Measurements from ENCODE around the gene ZBTB7C. TPM values are rescaled to one million over a fixed set of nuclear protein-coding genes. Genes with fewer than 3 reads are reported as not detected.

Gene ZBTB7C
- polyA plus RNA-seq, 1 donor = 12.8 TPM

DNA sequence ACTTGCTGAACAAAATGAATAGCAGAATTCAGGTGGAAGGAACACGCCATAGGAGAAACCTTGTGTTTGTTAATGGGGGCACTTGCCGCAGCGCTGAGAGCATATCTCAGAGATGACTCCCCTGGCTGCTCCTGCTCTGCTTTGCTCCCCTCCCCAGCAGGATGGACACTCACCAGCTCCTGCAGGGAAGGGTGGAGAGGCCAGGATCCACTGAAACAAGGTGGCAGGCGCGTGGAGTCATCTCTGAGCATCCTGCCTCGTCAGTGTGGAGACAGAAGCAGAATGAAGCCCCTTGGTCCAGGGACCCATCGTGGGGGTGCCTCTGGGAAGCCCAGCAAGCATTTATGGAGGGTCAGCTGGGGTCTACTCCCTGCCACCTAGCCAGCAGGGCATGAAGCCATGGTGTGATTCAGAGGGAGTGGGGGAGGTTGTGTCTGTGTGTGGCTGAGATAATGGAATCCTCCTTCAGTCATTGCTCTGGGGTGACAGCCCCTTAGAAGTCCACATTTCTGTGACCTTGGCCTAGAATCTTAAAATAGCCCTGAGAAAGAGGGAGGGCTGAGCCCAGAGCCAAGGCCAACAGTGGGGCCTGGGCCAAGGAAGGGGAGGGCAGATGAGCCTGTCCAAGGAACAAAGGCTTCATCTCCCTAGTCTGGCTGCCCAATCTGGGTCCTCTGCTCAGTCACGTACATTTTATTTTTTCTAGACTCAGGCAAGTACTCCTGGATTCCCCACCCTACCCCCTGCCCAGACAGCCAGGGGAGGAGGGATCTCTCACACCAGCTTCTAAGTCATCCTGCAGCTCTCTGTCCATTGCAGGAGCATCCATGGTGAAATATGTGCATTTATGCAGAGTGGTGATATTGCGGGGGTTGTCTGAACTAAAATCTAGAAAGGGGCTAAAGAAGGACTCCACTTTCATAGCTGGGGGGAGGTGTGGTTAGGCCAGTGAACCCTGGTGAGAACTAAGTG, 215.4 kb downstream of the ZBTB7C start:
- DNase-seq = no peak

DNA sequence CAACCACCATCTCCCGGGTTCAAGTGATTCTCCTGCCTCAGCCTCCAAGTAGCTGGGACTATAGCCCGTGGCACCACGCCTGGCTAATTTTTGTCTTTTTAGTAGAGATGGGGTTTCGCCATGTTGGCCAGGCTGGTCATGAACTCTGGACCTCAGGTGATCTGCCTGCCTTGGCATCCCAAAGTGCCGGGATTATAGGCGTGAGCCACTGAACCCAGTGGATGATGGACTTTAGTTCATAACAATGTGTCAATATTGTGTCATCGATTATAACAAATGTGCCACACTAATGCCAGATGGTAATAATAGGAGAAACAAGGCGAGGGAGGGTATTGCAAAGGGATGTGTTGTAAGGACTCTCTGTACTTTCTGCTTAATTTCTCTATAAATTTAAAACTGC, 216.6 kb downstream of the ZBTB7C start:
- no peak for DNase-seq

DNA sequence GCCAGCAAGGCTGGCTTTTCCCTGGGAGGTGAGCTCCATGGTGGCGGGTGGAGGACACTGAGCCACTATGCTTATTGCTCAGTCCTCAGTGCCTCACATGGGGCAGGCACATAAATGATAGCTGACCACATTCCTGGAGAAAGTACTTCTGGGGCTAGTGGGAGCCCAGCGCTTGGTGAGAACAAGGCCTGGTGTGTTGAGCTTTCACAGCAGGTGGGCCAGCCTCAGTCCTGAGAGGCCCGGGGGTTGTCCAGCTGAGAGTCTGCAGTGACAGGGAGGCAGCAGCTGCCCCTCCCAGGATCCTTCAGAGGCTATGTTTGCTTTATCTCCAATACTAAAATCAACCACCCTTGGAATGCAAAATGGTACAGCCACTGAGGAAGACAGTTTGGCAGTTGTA, 217.7 kb downstream of the ZBTB7C start:
- no peak for DNase-seq

GRCh38 chr18:48190994-48191393, 218.2 kb downstream of the ZBTB7C start:
- DNase-seq = no peak

DNA sequence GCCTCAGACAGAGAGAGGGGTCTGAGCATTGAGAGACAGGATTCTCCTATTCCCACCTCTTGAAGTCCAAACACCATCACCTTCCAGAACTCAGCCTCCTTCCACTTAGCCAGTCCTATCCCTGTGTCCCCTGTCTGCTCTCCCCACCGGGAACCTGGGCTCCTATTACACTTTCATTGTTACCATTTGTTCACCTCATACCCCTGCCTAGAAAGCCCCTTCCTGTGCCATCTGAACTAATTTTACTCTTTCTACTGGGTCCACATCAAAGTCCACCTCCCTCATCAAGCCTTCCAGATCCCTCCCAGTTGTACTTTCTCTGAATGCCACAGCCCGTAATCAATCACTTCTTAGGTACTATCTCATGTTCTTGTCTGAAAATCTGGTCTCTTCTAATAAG, 220.6 kb downstream of the ZBTB7C start:
- DNase-seq = no peak

- no peak for DNase-seq
Observed at GRCh38 chr18:48186861-48187260, 222.3 kb downstream of the ZBTB7C start.

- peak; percentile 57 for DNase-seq
Observed at GRCh38 chr18:48186131-48186766, 222.9 kb downstream of the ZBTB7C start.

DNA sequence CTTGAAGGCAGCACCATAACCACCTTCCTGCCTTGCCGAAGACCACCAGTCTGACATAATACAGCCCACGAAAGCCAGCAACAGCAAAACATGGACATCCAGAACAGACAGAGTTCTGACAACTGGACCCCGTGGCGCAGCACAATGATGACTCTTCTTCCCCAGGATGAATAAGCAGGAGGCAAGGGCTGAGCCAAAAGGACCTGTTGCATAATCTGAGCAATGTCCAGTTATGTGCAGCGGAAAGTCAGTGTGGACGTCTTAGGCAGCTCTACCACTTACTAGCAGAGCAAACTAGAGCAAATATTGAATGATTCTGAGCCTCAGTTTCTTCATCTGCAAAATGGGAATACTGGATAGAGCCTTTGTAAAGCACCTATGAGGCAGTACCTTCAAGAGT, 225.1 kb downstream of the ZBTB7C start:
- DNase-seq = no peak

DNA sequence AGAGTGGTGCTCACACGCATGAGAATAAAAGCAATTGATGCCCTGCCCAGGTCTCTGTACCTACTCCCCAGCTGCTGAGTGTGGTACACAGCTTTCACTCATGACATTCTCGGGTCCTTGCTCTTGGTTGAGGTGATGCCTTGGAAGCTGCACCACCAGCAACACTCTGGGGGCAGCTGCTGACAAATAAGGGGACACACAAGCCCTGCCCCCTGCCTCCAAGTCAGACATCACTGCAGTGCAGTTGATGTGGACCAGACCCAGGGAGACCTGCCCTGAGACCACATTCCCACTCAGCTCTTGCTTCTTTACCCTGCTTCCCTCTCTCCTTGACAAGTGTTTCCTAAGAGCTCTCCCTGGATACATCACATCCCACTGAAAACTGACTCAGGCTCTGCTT, 225.6 kb downstream of the ZBTB7C start:
- no peak for DNase-seq

GRCh38 chr18:48182779-48183178, 226.4 kb downstream of the ZBTB7C start:
- DNase-seq = no peak

DNA sequence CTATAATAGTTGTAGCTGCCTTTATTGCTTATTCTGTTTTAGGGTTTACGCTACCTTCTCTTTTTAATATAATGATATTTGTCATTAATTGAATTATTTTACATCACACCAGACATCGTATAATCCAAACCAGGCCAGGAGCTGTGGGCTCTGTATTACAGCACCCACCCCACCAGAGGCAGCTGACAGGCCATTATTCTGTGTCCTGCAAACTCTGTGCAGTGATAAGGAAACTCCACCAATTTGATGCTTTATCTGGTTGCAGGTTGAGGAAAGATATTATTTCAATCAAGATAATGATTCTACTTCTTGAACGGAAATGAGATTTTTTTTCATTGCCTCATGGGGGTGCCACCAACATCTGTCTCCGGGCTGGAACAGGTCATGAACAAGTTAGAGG, 227.3 kb downstream of the ZBTB7C start:
- DNase-seq = no peak

GRCh38 chr18:48181087-48181823, 227.9 kb downstream of the ZBTB7C start:
- no peak for DNase-seq

DNA sequence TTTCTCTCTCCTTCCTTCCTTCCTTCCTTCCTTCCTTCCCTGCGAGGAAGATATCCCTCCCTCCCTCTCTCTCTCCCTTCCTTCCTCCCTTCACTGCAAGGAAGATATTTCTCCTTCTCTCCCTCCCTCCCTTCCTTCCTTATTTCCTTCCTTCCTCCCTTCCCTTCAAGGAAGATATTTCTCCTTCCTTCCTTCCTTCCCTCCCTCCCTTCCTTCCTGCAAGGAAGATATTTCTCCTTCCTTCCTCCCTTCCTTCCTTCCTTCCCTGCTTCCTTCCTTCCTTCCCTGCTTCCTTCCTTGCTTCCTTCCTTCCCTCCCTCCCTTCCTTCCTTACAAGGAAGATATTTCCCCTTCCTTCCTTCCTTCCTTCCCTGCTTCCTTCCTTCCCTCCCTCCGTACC, 229.5 kb downstream of the ZBTB7C start:
- no peak for DNase-seq

DNA sequence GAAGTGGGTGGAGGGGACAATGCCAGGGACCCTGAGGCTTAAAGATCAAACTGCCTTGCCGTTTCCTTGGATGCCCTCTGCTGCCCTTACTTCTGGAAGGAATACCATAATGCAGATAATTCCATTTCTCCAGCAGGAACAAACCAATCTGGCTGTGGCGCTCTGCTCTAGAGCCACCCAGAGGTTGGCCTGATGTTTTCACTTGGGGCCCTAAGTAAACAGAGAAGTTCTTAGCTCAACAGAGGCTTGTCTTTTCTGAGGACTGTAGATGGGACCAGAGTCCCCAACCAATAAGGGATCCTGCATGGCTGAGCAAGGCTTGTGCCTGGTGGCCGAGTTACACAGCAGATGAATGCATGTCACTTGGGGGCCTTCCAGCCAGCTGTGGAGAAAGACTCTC, 230.2 kb downstream of the ZBTB7C start:
- no peak for DNase-seq

DNA sequence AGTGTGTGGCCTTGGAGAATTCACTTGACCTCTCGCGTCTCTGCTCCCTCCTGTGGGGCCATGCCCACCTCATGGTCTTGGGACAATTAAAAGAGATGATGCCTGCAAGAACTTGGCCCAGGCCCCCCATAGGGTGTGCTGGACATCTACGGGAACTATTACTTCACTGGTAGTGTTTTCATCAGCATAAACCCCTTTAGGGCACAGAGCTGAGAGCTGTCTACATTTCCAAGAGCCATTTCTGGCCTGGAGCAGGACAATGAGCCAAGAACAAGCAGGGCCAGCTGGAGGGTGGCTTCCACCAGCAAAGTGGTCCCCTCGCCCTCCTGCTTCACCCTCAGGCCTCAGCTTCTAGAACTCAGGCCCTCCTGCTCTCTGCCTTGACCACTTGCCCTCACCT, 232.3 kb downstream of the ZBTB7C start:
- DNase-seq = no peak

GRCh38 chr18:48173557-48173956, 235.6 kb downstream of the ZBTB7C start:
- DNase-seq = no peak

DNA sequence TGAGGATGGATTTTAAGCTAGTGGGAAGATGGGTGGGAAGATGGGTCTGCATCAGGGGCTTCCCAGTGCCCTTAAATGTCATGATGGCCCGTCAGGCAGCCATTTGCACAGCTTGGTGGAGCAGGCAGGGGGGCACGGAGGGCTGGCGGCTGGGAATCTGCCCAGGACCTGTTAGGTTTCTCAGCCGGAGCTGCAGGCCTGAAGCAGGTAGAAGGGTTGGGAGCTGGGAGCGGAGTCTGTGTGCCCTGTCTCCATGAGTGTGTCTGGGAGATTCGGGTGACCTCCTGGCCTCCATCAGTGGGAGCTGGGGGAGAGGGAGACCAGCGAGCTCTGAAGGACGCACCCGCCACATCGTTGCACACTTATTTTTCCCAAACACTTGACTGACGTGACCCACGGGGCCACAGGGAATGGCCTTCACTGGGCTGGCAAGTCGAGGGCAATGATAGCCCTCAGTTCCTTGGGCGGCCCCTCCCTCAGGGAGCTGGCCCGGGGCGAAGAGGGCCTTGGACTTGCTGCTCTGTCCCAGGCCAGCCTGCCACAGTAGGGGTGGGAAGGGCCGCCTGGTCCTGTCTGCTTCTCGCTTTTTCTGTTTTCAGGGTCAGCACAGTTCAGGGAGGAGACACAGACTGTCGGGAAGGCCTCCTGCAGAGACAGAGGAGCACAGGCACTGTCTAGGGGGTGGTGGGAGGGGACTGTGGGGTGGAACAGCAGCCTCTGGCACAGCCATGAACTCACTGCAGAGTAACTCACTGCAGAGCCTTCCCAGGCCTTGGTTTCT, 236.8 kb downstream of the ZBTB7C start:
- DNase-seq = no peak

GRCh38 chr18:48171490-48172188, 237.5 kb downstream of the ZBTB7C start:
- no peak for DNase-seq

- DNase-seq = no peak
Observed at GRCh38 chr18:48170651-48171050, 238.5 kb downstream of the ZBTB7C start.

DNA sequence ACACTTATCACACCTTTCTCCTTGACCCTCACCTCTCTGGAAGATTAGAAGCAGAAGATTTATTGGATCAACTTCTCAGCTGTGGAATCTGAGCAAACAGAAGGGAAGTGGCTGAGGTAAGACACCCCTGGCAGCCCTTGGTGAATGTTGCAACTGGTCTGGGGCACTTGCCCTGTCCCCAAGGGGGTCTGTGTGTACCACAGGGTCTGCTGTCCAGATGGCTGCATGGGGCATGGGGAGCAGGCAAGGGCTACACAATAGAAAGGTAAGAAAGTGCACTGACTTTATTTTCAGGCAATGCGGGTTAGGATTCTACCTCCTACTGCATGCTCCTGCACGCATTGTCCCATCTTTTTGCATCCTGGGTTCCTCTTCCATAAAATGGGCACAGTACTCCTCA, 240.3 kb downstream of the ZBTB7C start:
- DNase-seq = no peak

GRCh38 chr18:48167897-48168253, 241.3 kb downstream of the ZBTB7C start:
- DNase-seq = no peak
